ENCODE data around the gene COX19.

DNA sequence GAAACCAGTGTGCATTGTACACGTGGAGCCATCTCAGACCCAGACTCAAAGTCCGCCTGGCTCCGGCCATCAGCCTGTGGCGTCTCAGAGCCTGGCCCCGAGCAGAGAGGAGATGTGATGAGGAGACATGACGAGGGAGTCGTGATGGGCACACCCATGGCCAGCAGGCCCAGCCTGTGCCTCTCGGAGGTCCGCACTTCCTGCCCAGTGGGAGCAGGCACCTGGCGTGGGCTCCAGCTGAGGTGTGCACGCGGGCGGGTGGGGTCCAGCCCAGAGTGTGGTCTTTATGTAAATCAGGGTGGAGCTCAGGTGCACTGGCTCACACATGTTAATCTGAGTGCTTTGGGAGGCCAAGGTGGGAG is 43.0 kb upstream of the COX19 start:
- TF ChIP-seq CTCF (IDR thresholded peaks at IDR 0.05) = no peak
- no peak for TF ChIP-seq EP300 (IDR thresholded peaks at IDR 0.05; ENCODE audit: low read depth)
- TF ChIP-seq POLR2A (IDR thresholded peaks at IDR 0.05) = no peak
